ENCODE data around the gene RPTOR.

RPTOR gene

GRCh38 chr17:80907281-80907680 lies 362.6 kb downstream of the RPTOR start:
- Mint-ChIP-seq H3K36me3 (peaks cover 97% of the 10 kb centered on the region), H3K9me3 (no peaks in the 10 kb centered on the region), H3K4me3 (no peak overlapping the region), H3K27ac (peak overlapping the region; percentile 61), H3K4me1 (peaks cover 5% of the 10 kb centered on the region)
- ATAC-seq = no peak
- no peak for DNase-seq (ENCODE audit: low spot score in 2 of 2)

- H3K9me3 Mint-ChIP-seq = no peaks in the 10 kb centered on the region
- DNase-seq (ENCODE audit: low spot score in 2 of 2) = no peak
- H3K27ac Mint-ChIP-seq = no peak overlapping the region
- H3K4me1 Mint-ChIP-seq = no peaks in the 10 kb centered on the region
- no peak overlapping the region for H3K4me3 Mint-ChIP-seq
- peaks cover 97% of the 10 kb centered on the region for H3K36me3 Mint-ChIP-seq
- ATAC-seq = no peak
Measured at GRCh38 chr17:80908211-80908610, 363.6 kb downstream of the RPTOR start.

GRCh38 chr17:80908776-80909175 lies 364.1 kb downstream of the RPTOR start:
- ATAC-seq (no peak), DNase-seq (ENCODE audit: low spot score in 2 of 2) (no peak)
- H3K4me1 Mint-ChIP-seq = no peaks in the 10 kb centered on the region
- H3K9me3 Mint-ChIP-seq = no peaks in the 10 kb centered on the region
- H3K36me3 Mint-ChIP-seq = peaks cover 97% of the 10 kb centered on the region
- peak overlapping the region; percentile 45 for H3K27ac Mint-ChIP-seq
- H3K4me3 Mint-ChIP-seq = no peak overlapping the region

- H3K4me1 Mint-ChIP-seq = no peaks in the 10 kb centered on the region
- peaks cover 100% of the 10 kb centered on the region for H3K36me3 Mint-ChIP-seq
- ATAC-seq = no peak
- DNase-seq (ENCODE audit: low spot score in 2 of 2) = no peak
- H3K4me3 Mint-ChIP-seq = no peak overlapping the region
- H3K27ac Mint-ChIP-seq = peak overlapping the region; percentile 76
- H3K9me3 Mint-ChIP-seq = no peaks in the 10 kb centered on the region
Measured at GRCh38 chr17:80909635-80910034, 365.0 kb downstream of the RPTOR start.

- no peak for ATAC-seq
- peak overlapping the region; percentile 76 for H3K27ac Mint-ChIP-seq
- no peaks in the 10 kb centered on the region for H3K4me1 Mint-ChIP-seq
- no peak overlapping the region for H3K4me3 Mint-ChIP-seq
- peaks cover 98% of the 10 kb centered on the region for H3K36me3 Mint-ChIP-seq
- H3K9me3 Mint-ChIP-seq = no peaks in the 10 kb centered on the region
- no peak for DNase-seq (ENCODE audit: low spot score in 2 of 2)
Measured at GRCh38 chr17:80910043-80910442, 365.4 kb downstream of the RPTOR start.

GRCh38 chr17:80912476-80912875 lies 367.8 kb downstream of the RPTOR start:
- DNase-seq (ENCODE audit: low spot score in 2 of 2) (no peak), ATAC-seq (no peak)
- H3K36me3 Mint-ChIP-seq = peaks cover 88% of the 10 kb centered on the region
- no peaks in the 10 kb centered on the region for H3K4me1 Mint-ChIP-seq
- H3K4me3 Mint-ChIP-seq = no peak overlapping the region
- H3K9me3 Mint-ChIP-seq = no peaks in the 10 kb centered on the region
- H3K27ac Mint-ChIP-seq = no peak overlapping the region

- DNase-seq (ENCODE audit: low spot score in 2 of 2) (no peak), ATAC-seq (no peak)
- no peaks in the 10 kb centered on the region for H3K4me1 Mint-ChIP-seq
- H3K4me3 Mint-ChIP-seq = no peak overlapping the region
- H3K9me3 Mint-ChIP-seq = no peaks in the 10 kb centered on the region
- H3K36me3 Mint-ChIP-seq = peaks cover 85% of the 10 kb centered on the region
- no peak overlapping the region for H3K27ac Mint-ChIP-seq
Measured at GRCh38 chr17:80913928-80914821, 369.5 kb downstream of the RPTOR start.

- no peak overlapping the region for H3K4me3 Mint-ChIP-seq
- H3K27ac Mint-ChIP-seq = no peak overlapping the region
- ATAC-seq (no peak), DNase-seq (ENCODE audit: low spot score in 2 of 2) (no peak)
- no peaks in the 10 kb centered on the region for H3K4me1 Mint-ChIP-seq
- H3K9me3 Mint-ChIP-seq = no peaks in the 10 kb centered on the region
- peaks cover 85% of the 10 kb centered on the region for H3K36me3 Mint-ChIP-seq
Measured at GRCh38 chr17:80916246-80916645, 371.6 kb downstream of the RPTOR start.

GRCh38 chr17:80917716-80918560 lies 373.3 kb downstream of the RPTOR start:
- Mint-ChIP-seq H3K36me3 (peaks cover 77% of the 10 kb centered on the region), H3K27ac (peak overlapping the region; percentile 53), H3K9me3 (no peaks in the 10 kb centered on the region), H3K4me3 (no peak overlapping the region), H3K4me1 (no peaks in the 10 kb centered on the region)
- ATAC-seq = no peak
- no peak for DNase-seq (ENCODE audit: low spot score in 2 of 2)

GRCh38 chr17:80918731-80919130 lies 374.1 kb downstream of the RPTOR start:
- no peak overlapping the region for H3K27ac Mint-ChIP-seq

GRCh38 chr17:80919331-80920311 lies 375.0 kb downstream of the RPTOR start:
- Mint-ChIP-seq H3K4me1 (no peaks in the 10 kb centered on the region), H3K4me3 (no peak overlapping the region), H3K36me3 (peaks cover 77% of the 10 kb centered on the region), H3K9me3 (no peaks in the 10 kb centered on the region), H3K27ac (peak overlapping the region; percentile 48)
- no peak for DNase-seq (ENCODE audit: low spot score in 2 of 2)
- ATAC-seq = no peak

More at GRCh38 chr17:80918731-80919130, 374.1 kb downstream of the RPTOR start:
- no peaks in the 10 kb centered on the region for H3K9me3 Mint-ChIP-seq
- H3K36me3 Mint-ChIP-seq = peaks cover 77% of the 10 kb centered on the region
- no peak for DNase-seq (ENCODE audit: low spot score in 2 of 2)
- H3K4me1 Mint-ChIP-seq = no peaks in the 10 kb centered on the region
- no peak overlapping the region for H3K4me3 Mint-ChIP-seq
- ATAC-seq = no peak

- Mint-ChIP-seq H3K27ac (peak overlapping the region; percentile 48), H3K4me1 (no peaks in the 10 kb centered on the region), H3K4me3 (no peak overlapping the region), H3K36me3 (peaks cover 83% of the 10 kb centered on the region), H3K9me3 (no peaks in the 10 kb centered on the region)
- ATAC-seq = no peak
- DNase-seq (ENCODE audit: low spot score in 2 of 2) = no peak
Measured at GRCh38 chr17:80920441-80920840, 375.8 kb downstream of the RPTOR start.

- Mint-ChIP-seq H3K4me3 (no peak overlapping the region), H3K9me3 (no peaks in the 10 kb centered on the region), H3K4me1 (no peaks in the 10 kb centered on the region), H3K27ac (peak overlapping the region; percentile 48), H3K36me3 (peaks cover 89% of the 10 kb centered on the region)
- DNase-seq (ENCODE audit: low spot score in 2 of 2) (no peak), ATAC-seq (no peak)
Measured at GRCh38 chr17:80921159-80921558, 376.5 kb downstream of the RPTOR start.

- DNase-seq (ENCODE audit: low spot score in 2 of 2) (no peak), ATAC-seq (no peak)
- Mint-ChIP-seq H3K27ac (no peak overlapping the region), H3K9me3 (no peaks in the 10 kb centered on the region), H3K4me1 (no peaks in the 10 kb centered on the region), H3K36me3 (peaks cover 89% of the 10 kb centered on the region), H3K4me3 (no peak overlapping the region)
Measured at GRCh38 chr17:80921741-80922579, 377.3 kb downstream of the RPTOR start.

Data from stimulated activated effector memory CD8-positive, alpha-beta T cell treated with anti-CD3 and anti-CD28 coated beads, Interleukin-12 subunit alpha, Interleukin-12 subunit beta, amount 100 ng/mL, for 72 hours (primary cell).